ENCODE measurements around the gene CENPT. TPM values are rescaled to one million over a fixed set of nuclear protein-coding genes. Genes with fewer than 3 reads are reported as not detected.

The CENPT gene
- total and polyA plus RNA-seq, 2 of the 13 experiments (the other 11 are each of a cell fraction or from before 2014, with no cell fraction given): 40.9 to 43.3 TPM

DNA sequence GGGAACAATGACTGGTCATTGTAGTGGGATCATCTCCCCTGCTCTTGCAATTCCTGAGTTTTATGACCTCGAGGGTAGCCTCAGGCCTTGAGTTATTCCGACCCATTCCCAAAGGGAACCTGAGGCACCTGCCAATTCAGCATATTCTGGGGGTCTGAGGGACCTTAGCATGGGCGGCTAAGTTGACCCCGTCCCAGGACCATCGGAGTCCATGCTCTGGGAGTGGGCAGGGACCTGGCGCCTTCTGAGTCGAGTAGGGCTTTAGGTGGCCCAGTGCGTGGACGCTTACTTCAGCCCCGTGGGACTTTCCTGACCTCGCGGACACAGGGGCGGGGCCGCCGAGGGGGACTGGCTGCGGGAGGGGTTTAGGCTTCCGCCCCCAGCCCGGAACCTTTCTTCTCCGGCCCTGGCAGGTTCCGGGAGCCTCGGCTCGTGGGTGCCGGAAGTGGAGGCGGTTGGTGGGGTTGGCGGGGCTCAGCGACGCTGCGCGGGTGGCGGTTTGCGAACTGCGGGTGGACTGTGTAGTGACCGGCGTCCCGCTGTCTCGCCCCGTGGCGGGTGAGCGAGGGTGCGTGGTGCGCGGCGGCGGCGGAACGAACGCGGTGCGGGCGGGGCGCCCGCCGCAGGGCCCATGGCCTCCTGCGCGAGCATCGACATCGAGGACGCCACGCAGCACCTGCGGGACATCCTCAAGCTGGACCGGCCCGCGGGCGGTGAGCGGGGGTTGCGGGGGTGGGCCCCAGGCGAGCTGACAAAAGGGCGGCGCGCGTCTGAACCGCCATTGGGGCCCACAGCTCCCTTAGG, 25.3 kb upstream of the CENPT start, which contains the start of gene EDC4 (continued):
- TF ChIP-seq, protein P1, sequence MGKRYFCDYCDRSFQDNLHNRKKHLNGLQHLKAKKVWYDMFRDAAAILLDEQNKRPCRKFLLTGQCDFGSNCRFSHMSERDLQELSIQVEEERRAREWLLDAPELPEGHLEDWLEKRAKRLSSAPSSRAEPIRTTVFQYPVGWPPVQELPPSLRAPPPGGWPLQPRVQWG (CRISPR knock-in tag; IDR thresholded peaks at IDR 0.05; ENCODE audit: borderline replicate concordance, low read depth): no peak
- TF ChIP-seq NFIB (CRISPR knock-in tag; IDR thresholded peaks at IDR 0.05; ENCODE audit: borderline replicate concordance) (peak; percentile 83; the same call in 1 of the 2 replicates), CBX2 (IDR thresholded peaks at IDR 0.05; ENCODE audit: low read depth, low read length) (no peak), CBX2 (CRISPR knock-in tag; IDR thresholded peaks at IDR 0.05; ENCODE audit: low read depth) (no peak), ZNF83 (CRISPR knock-in tag; IDR thresholded peaks at IDR 0.05; ENCODE audit: borderline replicate concordance) (peak; percentile 45; the same call in 1 of the 2 replicates), SIN3B (IDR thresholded peaks at IDR 0.05; ENCODE audit: low read length) (peak; percentile 89), DNMT1 (CRISPR knock-in tag; IDR thresholded peaks at IDR 0.05) (peak; percentile 89), ZNF878 (CRISPR knock-in tag; IDR thresholded peaks at IDR 0.05) (no peak), KDM5B (CRISPR knock-in tag; IDR thresholded peaks at IDR 0.05; ENCODE audit: borderline replicate concordance) (peak; percentile 89; the same call in 1 of the 2 replicates), ZBTB38 (CRISPR knock-in tag; IDR thresholded peaks at IDR 0.05) (peak; percentile 96), ZNF382 (CRISPR knock-in tag; IDR thresholded peaks at IDR 0.05; ENCODE audit: borderline replicate concordance) (no peak), MYC (CRISPR knock-in tag; IDR thresholded peaks at IDR 0.05; ENCODE audit: borderline replicate concordance) (peak; percentile 87), ZSCAN21 (CRISPR knock-in tag; IDR thresholded peaks at IDR 0.05; ENCODE audit: borderline replicate concordance) (no peak)
- TF ChIP-seq, protein P2, sequence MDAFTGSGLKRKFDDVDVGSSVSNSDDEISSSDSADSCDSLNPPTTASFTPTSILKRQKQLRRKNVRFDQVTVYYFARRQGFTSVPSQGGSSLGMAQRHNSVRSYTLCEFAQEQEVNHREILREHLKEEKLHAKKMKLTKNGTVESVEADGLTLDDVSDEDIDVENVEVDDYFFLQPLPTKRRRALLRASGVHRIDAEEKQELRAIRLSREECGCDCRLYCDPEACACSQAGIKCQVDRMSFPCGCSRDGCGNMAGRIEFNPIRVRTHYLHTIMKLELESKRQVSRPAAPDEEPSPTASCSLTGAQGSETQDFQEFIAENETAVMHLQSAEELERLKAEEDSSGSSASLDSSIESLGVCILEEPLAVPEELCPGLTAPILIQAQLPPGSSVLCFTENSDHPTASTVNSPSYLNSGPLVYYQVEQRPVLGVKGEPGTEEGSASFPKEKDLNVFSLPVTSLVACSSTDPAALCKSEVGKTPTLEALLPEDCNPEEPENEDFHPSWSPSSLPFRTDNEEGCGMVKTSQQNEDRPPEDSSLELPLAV (CRISPR knock-in tag; conservative IDR thresholded peaks at IDR 0.05; ENCODE audit: low read depth): peak; percentile 78; the same call in 1 of the 2 replicates
- TF ChIP-seq, protein P3, sequence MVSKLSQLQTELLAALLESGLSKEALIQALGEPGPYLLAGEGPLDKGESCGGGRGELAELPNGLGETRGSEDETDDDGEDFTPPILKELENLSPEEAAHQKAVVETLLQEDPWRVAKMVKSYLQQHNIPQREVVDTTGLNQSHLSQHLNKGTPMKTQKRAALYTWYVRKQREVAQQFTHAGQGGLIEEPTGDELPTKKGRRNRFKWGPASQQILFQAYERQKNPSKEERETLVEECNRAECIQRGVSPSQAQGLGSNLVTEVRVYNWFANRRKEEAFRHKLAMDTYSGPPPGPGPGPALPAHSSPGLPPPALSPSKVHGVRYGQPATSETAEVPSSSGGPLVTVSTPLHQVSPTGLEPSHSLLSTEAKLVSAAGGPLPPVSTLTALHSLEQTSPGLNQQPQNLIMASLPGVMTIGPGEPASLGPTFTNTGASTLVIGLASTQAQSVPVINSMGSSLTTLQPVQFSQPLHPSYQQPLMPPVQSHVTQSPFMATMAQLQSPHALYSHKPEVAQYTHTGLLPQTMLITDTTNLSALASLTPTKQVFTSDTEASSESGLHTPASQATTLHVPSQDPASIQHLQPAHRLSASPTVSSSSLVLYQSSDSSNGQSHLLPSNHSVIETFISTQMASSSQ (IDR thresholded peaks at IDR 0.05; ENCODE audit: low read depth): no peak
- TF ChIP-seq, protein P3 (CRISPR knock-in tag; IDR thresholded peaks at IDR 0.05; ENCODE audit: borderline replicate concordance): peak; percentile 87
- TF ChIP-seq, protein P4, sequence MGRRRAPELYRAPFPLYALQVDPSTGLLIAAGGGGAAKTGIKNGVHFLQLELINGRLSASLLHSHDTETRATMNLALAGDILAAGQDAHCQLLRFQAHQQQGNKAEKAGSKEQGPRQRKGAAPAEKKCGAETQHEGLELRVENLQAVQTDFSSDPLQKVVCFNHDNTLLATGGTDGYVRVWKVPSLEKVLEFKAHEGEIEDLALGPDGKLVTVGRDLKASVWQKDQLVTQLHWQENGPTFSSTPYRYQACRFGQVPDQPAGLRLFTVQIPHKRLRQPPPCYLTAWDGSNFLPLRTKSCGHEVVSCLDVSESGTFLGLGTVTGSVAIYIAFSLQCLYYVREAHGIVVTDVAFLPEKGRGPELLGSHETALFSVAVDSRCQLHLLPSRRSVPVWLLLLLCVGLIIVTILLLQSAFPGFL (CRISPR knock-in tag; IDR thresholded peaks at IDR 0.05): peak; percentile 71; the same call in 1 of the 2 replicates
- TF ChIP-seq, protein P5, sequence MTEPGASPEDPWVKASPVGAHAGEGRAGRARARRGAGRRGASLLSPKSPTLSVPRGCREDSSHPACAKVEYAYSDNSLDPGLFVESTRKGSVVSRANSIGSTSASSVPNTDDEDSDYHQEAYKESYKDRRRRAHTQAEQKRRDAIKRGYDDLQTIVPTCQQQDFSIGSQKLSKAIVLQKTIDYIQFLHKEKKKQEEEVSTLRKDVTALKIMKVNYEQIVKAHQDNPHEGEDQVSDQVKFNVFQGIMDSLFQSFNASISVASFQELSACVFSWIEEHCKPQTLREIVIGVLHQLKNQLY (CRISPR knock-in tag; IDR thresholded peaks at IDR 0.05): 0 out of 2 replicates have a peak, but pooled peaks have one; percentile 30
- TF ChIP-seq, protein P6, sequence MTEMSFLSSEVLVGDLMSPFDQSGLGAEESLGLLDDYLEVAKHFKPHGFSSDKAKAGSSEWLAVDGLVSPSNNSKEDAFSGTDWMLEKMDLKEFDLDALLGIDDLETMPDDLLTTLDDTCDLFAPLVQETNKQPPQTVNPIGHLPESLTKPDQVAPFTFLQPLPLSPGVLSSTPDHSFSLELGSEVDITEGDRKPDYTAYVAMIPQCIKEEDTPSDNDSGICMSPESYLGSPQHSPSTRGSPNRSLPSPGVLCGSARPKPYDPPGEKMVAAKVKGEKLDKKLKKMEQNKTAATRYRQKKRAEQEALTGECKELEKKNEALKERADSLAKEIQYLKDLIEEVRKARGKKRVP (CRISPR knock-in tag; IDR thresholded peaks at IDR 0.05): peak in 1 of 2 experiments; percentile 79; a peak in 2 of 4 replicates
